K562 (cell line): Measurements from ENCODE around the gene ZSCAN22. TPM values are rescaled to one million over a fixed set of nuclear protein-coding genes. Genes with fewer than 3 reads are reported as not detected.
A peak's percentile ranks its signal among the peaks of the same experiment; 100 is the strongest.

Experiments
- CBX2 ChIP-seq: fragments of 200-600 bp; sonication (generic); IDR thresholded peaks from one replicate; pipeline ENCODE4 v1.6.1; 2012; ENCODE audit warnings: mild to moderate bottlenecking, low read length, inconsistent platforms; ENCODE audit not compliant: insufficient read depth, poor library complexity, severe bottlenecking
- CHD4 ChIP-seq: fragments of 200-600 bp; sonication (generic); IDR thresholded peaks from 3 replicates; pipeline ENCODE4 v1.6.1; 2012; ENCODE audit warnings: low read depth, mild to moderate bottlenecking, mixed read lengths, low read length, inconsistent platforms; ENCODE audit not compliant: insufficient read depth, insufficient replicate concordance, poor library complexity, severe bottlenecking
- HIVEP1 ChIP-seq: fragments of 250-450 bp; sonication (Bioruptor Pico); IDR thresholded peaks from 2 replicates; pipeline ENCODE4 v1.4.0; 2020; ENCODE audit warnings: mild to moderate bottlenecking
- HMGN3 ChIP-seq: IDR thresholded peaks from 2 replicates; pipeline ENCODE4 v1.6.1; 2011; ENCODE audit warnings: borderline replicate concordance, low read depth, mild to moderate bottlenecking, mixed read lengths, low read length; ENCODE audit not compliant: insufficient read length; ENCODE audit errors: extremely low read depth
- HNRNPK ChIP-seq: fragments of 200-400 bp; formaldehyde crosslinking; IDR thresholded peaks from one replicate; pipeline ENCODE4 v1.6.1; 2018; ENCODE audit warnings: mild to moderate bottlenecking, low read depth, low read length; ENCODE audit not compliant: poor library complexity, severe bottlenecking
- LEF1 ChIP-seq: fragments of 450-650 bp; IDR thresholded peaks from 2 replicates; pipeline ENCODE4 v1.6.1; 2016; ENCODE audit warnings: mild to moderate bottlenecking
- NFIX ChIP-seq: fragments of 250-450 bp; sonication (Bioruptor Pico); IDR thresholded peaks from 2 replicates; pipeline ENCODE4 v1.4.0; 2020; ENCODE audit warnings: low read depth, mild to moderate bottlenecking, moderate library complexity
- SAFB ChIP-seq: fragments of 200-400 bp; formaldehyde crosslinking; IDR thresholded peaks from 2 replicates; pipeline ENCODE4 v1.6.1; 2017; ENCODE audit warnings: low read depth, low read length, borderline replicate concordance
- TCF7L2 ChIP-seq: fragments of 150-350 bp; IDR thresholded peaks from 2 replicates; pipeline ENCODE4 v1.6.1; 2016; ENCODE audit warnings: low read depth, mild to moderate bottlenecking, low read length, moderate library complexity
- XRCC3 ChIP-seq: fragments of 450-650 bp; IDR thresholded peaks from 2 replicates; pipeline ENCODE4 v1.6.1; 2017; ENCODE audit warnings: mild to moderate bottlenecking, moderate library complexity
- ZNF41 ChIP-seq: fragments of 250-450 bp; sonication (Bioruptor Pico); conservative IDR thresholded peaks from 2 replicates; pipeline ENCODE4 v1.4.0; 2020; ENCODE audit warnings: mild to moderate bottlenecking
- ZNF764 ChIP-seq: fragments of 250-450 bp; sonication (Bioruptor Pico); IDR thresholded peaks from 2 replicates; pipeline ENCODE4 v1.4.0; 2020; ENCODE audit warnings: low read depth, mild to moderate bottlenecking, moderate library complexity
- ZSCAN32 ChIP-seq: fragments of 450-650 bp; formaldehyde crosslinking; IDR thresholded peaks from 2 replicates; pipeline ENCODE4 v1.4.0; 2020; ENCODE audit warnings: mild to moderate bottlenecking, moderate library complexity
- polyA plus RNA-seq, 8 experiments: library from polyadenylated mRNA; depleted of rRNA in 4 of 8; stranded (reverse) in 5 of 8; unstranded in 3 of 8; fragments of >200 nt; fragmentation: Nextera tagmentation in 2 of 8; fragmentation: Illumina TruSeq in 1 of 8; extraction: Ambion mirVana in 2 of 8; extraction: Trizol in 1 of 8; gene quantifications; 2 replicates each; pipeline versions ENCODE4 v1.2.1 to v1.2.3, GENCODE V29; 2011 to 2014; ENCODE audit warnings: inconsistent platforms in 1 of 8, missing spikeins in 1 of 8
- total RNA-seq, 7 experiments: library from RNA; depleted of rRNA in 6 of 7; stranded (reverse); fragments of >200 nt in 6 of 7; fragmentation: Illumina TruSeq in 2 of 7; extraction: Trizol in 2 of 7; gene quantifications; 2 replicates each; pipeline versions ENCODE4 v1.2.1 to v1.2.3, GENCODE V29; 2011 to 2021; ENCODE audit warnings: low replicate concordance in 1 of 7
- TF ChIP-seq, protein P1 (sequence below): fragments of 250-450 bp; sonication (Bioruptor Pico); IDR thresholded peaks from 2 replicates; pipeline ENCODE4 v1.5.0; 2020; ENCODE audit warnings: mild to moderate bottlenecking, borderline replicate concordance
- TF ChIP-seq, protein P2 (sequence below): fragments of 250-450 bp; sonication (Bioruptor Pico); IDR thresholded peaks from 2 replicates; pipeline ENCODE4 v1.8.0; 2022; ENCODE audit warnings: inconsistent platforms
- TF ChIP-seq, protein P3 (sequence below): sonication (generic); formaldehyde crosslinking; IDR thresholded peaks from 2 replicates; pipeline ENCODE4 v1.8.1; 2023; ENCODE audit warnings: missing genetic modification reagents, mild to moderate bottlenecking, borderline replicate concordance
- TF ChIP-seq, protein P4 (sequence below): sonication (generic); formaldehyde crosslinking; IDR thresholded peaks from 2 replicates; pipeline ENCODE4 v1.8.0; 2022; ENCODE audit warnings: mild to moderate bottlenecking, missing genetic modification reagents

The ZSCAN22 gene
- total and polyA plus RNA-seq, 9 of the 15 experiments (the other 6 are each of a cell fraction or from before 2014, with no cell fraction given): 0.98 to 5.3 (median 3.0) TPM

DNA sequence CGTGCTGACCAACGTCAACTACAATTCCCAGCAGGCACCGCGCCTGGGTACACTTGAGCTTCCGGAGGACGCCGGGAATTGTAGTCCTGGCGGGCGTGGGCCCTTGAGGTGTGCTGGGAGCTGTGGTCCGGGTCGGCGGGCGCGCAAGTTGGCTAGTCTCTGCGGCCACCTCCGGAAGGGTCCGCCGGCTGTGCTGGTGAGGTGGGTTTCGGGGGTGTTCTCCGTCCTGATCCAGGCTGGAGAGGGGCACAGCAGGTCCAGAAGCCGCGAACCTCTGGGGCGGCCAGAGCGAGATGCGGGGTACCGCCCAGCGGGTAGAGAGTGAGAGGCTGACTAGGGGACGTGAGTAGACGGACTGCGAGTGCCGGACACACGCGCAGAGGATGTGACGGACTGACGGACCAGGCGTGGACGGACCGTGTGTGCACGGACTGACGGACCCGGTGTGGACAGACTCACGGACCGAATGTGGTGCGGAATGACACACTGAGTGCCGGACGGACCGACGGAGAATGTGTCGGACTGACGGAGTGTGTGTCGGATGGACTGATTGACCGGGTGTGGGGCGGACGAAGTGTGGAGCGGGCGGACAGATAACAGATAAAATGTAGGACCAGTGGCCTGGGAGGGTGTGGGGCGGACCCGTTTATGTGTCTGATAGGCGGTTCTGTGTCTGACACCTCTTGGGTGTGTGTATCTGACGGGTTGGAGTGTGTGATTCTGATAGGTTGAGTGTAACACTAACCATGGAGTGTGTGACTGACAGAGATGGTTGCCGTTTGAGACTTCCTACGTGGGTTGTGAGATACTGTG lies at the start of gene ZSCAN22 (continued):
- TF ChIP-seq, protein P1, sequence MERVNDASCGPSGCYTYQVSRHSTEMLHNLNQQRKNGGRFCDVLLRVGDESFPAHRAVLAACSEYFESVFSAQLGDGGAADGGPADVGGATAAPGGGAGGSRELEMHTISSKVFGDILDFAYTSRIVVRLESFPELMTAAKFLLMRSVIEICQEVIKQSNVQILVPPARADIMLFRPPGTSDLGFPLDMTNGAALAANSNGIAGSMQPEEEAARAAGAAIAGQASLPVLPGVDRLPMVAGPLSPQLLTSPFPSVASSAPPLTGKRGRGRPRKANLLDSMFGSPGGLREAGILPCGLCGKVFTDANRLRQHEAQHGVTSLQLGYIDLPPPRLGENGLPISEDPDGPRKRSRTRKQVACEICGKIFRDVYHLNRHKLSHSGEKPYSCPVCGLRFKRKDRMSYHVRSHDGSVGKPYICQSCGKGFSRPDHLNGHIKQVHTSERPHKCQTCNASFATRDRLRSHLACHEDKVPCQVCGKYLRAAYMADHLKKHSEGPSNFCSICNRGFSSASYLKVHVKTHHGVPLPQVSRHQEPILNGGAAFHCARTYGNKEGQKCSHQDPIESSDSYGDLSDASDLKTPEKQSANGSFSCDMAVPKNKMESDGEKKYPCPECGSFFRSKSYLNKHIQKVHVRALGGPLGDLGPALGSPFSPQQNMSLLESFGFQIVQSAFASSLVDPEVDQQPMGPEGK (CRISPR knock-in tag): no peak
- TF ChIP-seq, protein P2, sequence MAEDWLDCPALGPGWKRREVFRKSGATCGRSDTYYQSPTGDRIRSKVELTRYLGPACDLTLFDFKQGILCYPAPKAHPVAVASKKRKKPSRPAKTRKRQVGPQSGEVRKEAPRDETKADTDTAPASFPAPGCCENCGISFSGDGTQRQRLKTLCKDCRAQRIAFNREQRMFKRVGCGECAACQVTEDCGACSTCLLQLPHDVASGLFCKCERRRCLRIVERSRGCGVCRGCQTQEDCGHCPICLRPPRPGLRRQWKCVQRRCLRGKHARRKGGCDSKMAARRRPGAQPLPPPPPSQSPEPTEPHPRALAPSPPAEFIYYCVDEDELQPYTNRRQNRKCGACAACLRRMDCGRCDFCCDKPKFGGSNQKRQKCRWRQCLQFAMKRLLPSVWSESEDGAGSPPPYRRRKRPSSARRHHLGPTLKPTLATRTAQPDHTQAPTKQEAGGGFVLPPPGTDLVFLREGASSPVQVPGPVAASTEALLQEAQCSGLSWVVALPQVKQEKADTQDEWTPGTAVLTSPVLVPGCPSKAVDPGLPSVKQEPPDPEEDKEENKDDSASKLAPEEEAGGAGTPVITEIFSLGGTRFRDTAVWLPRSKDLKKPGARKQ (CRISPR knock-in tag): no peak
- no peak; the same call in 1 of the 2 replicates for TF ChIP-seq LEF1
- no peak for TF ChIP-seq HNRNPK
- TF ChIP-seq TCF7L2: no peak
- no peak for TF ChIP-seq ZNF764 (CRISPR knock-in tag)
- TF ChIP-seq, protein P3, sequence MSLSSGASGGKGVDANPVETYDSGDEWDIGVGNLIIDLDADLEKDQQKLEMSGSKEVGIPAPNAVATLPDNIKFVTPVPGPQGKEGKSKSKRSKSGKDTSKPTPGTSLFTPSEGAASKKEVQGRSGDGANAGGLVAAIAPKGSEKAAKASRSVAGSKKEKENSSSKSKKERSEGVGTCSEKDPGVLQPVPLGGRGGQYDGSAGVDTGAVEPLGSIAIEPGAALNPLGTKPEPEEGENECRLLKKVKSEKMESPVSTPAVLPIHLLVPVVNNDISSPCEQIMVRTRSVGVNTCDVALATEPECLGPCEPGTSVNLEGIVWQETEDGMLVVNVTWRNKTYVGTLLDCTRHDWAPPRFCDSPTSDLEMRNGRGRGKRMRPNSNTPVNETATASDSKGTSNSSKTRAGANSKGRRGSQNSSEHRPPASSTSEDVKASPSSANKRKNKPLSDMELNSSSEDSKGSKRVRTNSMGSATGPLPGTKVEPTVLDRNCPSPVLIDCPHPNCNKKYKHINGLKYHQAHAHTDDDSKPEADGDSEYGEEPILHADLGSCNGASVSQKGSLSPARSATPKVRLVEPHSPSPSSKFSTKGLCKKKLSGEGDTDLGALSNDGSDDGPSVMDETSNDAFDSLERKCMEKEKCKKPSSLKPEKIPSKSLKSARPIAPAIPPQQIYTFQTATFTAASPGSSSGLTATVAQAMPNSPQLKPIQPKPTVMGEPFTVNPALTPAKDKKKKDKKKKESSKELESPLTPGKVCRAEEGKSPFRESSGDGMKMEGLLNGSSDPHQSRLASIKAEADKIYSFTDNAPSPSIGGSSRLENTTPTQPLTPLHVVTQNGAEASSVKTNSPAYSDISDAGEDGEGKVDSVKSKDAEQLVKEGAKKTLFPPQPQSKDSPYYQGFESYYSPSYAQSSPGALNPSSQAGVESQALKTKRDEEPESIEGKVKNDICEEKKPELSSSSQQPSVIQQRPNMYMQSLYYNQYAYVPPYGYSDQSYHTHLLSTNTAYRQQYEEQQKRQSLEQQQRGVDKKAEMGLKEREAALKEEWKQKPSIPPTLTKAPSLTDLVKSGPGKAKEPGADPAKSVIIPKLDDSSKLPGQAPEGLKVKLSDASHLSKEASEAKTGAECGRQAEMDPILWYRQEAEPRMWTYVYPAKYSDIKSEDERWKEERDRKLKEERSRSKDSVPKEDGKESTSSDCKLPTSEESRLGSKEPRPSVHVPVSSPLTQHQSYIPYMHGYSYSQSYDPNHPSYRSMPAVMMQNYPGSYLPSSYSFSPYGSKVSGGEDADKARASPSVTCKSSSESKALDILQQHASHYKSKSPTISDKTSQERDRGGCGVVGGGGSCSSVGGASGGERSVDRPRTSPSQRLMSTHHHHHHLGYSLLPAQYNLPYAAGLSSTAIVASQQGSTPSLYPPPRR (CRISPR knock-in tag): 0 out of 2 replicates have a peak, but pooled peaks have one; percentile 92
- no peak; the same call in 1 of the 2 replicates for TF ChIP-seq HIVEP1 (CRISPR knock-in tag)
- no peak for TF ChIP-seq NFIX
- TF ChIP-seq XRCC3: no peak
- TF ChIP-seq HMGN3: no peak
- no peak for TF ChIP-seq CHD4
- TF ChIP-seq ZSCAN32: 0 out of 2 replicates have a peak, but pooled peaks have one; percentile 40
- TF ChIP-seq, protein P4, sequence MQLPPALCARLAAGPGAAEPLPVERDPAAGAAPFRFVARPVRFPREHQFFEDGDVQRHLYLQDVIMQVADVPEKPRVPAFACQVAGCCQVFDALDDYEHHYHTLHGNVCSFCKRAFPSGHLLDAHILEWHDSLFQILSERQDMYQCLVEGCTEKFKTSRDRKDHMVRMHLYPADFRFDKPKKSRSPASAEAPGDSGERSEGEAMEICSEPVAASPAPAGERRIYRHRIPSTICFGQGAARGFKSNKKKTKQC (CRISPR knock-in tag): peak; percentile 60
- TF ChIP-seq CBX2: no peak
- no peak for TF ChIP-seq ZNF41 (CRISPR knock-in tag)
- TF ChIP-seq SAFB: no peak; the same call in 1 of the 2 replicates
